HepG2 (cell line): ENCODE data around the gene RPL4. TPM values are rescaled to one million over a fixed set of nuclear protein-coding genes. Genes with fewer than 3 reads are reported as not detected.
A peak's percentile ranks its signal among the peaks of the same experiment; 100 is the strongest.

Experiments used
- ARHGAP35 ChIP-seq: sonication (generic); formaldehyde crosslinking; IDR thresholded peaks from 2 replicates; pipeline ENCODE4 v1.9.0; 2022; ENCODE audit warnings: mild to moderate bottlenecking, inconsistent platforms, moderate library complexity, missing genetic modification reagents, borderline replicate concordance
- FOXC1 ChIP-seq: sonication (generic); formaldehyde crosslinking; IDR thresholded peaks from 2 replicates; pipeline ENCODE4 v1.8.0; 2022; ENCODE audit warnings: mild to moderate bottlenecking, missing genetic modification reagents, borderline replicate concordance
- GABPA ChIP-seq, 2 experiments: IDR thresholded peaks; 2 replicates each; pipeline ENCODE4 v1.6.1; 2011 to 2016; ENCODE audit warnings: low read depth in 2 of 2, low read length in 1 of 2, missing biosample characterization in 1 of 2, missing genetic modification characterization in 1 of 2
- HNRNPUL1 ChIP-seq: fragments of 200-400 bp; formaldehyde crosslinking; IDR thresholded peaks from 2 replicates; pipeline ENCODE4 v1.6.1; 2017; ENCODE audit warnings: low read depth, mild to moderate bottlenecking, low read length, moderate library complexity
- MAZ ChIP-seq, 2 experiments: sonication (generic) in 1 of 2; formaldehyde crosslinking in 1 of 2; IDR thresholded peaks; 2 replicates each; pipeline versions ENCODE4 v1.5.0 to v1.6.1; 2012 to 2020; ENCODE audit warnings: low read depth in 2 of 2, mild to moderate bottlenecking in 2 of 2, borderline replicate concordance in 1 of 2, improper control_type of control experiment in 1 of 2, low read length in 1 of 2, missing genetic modification reagents in 1 of 2, moderate library complexity in 1 of 2
- MYC ChIP-seq: sonication (generic); formaldehyde crosslinking; IDR thresholded peaks from 2 replicates; pipeline ENCODE4 v1.9.0; 2021; ENCODE audit warnings: missing genetic modification reagents, borderline replicate concordance
- MYNN ChIP-seq: sonication (generic); formaldehyde crosslinking; IDR thresholded peaks from 2 replicates; pipeline ENCODE4 v1.4.0; 2020; ENCODE audit warnings: mild to moderate bottlenecking, low read depth, missing genetic modification reagents
- PAF1 ChIP-seq: IDR thresholded peaks from 2 replicates; pipeline ENCODE4 v1.6.1; 2016; ENCODE audit warnings: missing genetic modification reagents, missing compliant biosample characterization
- U2AF1 ChIP-seq: fragments of 200-400 bp; formaldehyde crosslinking; optimal IDR thresholded peaks from 2 replicates; pipeline ENCODE3; 2017; ENCODE audit warnings: mild to moderate bottlenecking, low read depth, low read length
- ZNF10 ChIP-seq: sonication (generic); formaldehyde crosslinking; IDR thresholded peaks from 2 replicates; pipeline ENCODE4 v1.4.0; 2020; ENCODE audit warnings: mild to moderate bottlenecking, low read depth, missing genetic modification reagents, borderline replicate concordance
- ZNF446 ChIP-seq: sonication (generic); formaldehyde crosslinking; IDR thresholded peaks from 2 replicates; pipeline ENCODE4 v1.5.0; 2020; ENCODE audit warnings: mild to moderate bottlenecking, missing genetic modification reagents
- ZNF546 ChIP-seq: sonication (generic); formaldehyde crosslinking; conservative IDR thresholded peaks from 2 replicates; pipeline ENCODE4 v1.8.1; 2023; ENCODE audit warnings: mild to moderate bottlenecking, missing genetic modification reagents
- ZSCAN22 ChIP-seq: sonication (generic); formaldehyde crosslinking; IDR thresholded peaks from 2 replicates; pipeline ENCODE4 v1.4.0; 2020; ENCODE audit warnings: mild to moderate bottlenecking, missing genetic modification reagents
- polyA plus RNA-seq, 8 experiments: library from polyadenylated mRNA; depleted of rRNA in 3 of 8; stranded (reverse) in 7 of 8; unstranded in 1 of 8; fragments of >200 nt; fragmentation: Illumina TruSeq in 4 of 8; extraction: Trizol in 4 of 8; gene quantifications; 2 replicates each; pipeline versions ENCODE4 v1.2.1 to v1.2.3, GENCODE V29; 2011 to 2016; ENCODE audit warnings: low read depth in 4 of 8, missing spikeins in 1 of 8, mixed read lengths in 1 of 8; ENCODE audit not compliant: insufficient read depth in 1 of 8
- total RNA-seq, 5 experiments: library from RNA; depleted of rRNA; stranded (reverse); fragments of >200 nt; fragmentation: Illumina TruSeq; extraction: Trizol; gene quantifications; 2 replicates each; pipeline ENCODE4 v1.2.3, GENCODE V29; 2016; ENCODE audit warnings: low read depth in 1 of 5
- TF ChIP-seq, protein P1 (sequence below): IDR thresholded peaks from 2 replicates; pipeline ENCODE4 v1.6.1; 2012; ENCODE audit warnings: low read length, improper control_type of control experiment
- TF ChIP-seq, protein P2 (sequence below): conservative IDR thresholded peaks from 2 replicates; pipeline ENCODE4 v1.6.1; 2018; ENCODE audit warnings: missing genetic modification reagents
- TF ChIP-seq, protein P3 (sequence below): sonication (generic); formaldehyde crosslinking; IDR thresholded peaks from 2 replicates; pipeline ENCODE4 v1.5.0; 2020; ENCODE audit warnings: missing genetic modification reagents
- TF ChIP-seq, protein P4 (sequence below): IDR thresholded peaks from 2 replicates; pipeline ENCODE4 v1.6.1; 2016; ENCODE audit warnings: low read depth, borderline replicate concordance
- TF ChIP-seq, protein P5 (sequence below): IDR thresholded peaks from 2 replicates; pipeline ENCODE4 v1.6.1; 2016; ENCODE audit warnings: mild to moderate bottlenecking, missing biosample characterization, missing genetic modification reagents
- TF ChIP-seq, protein P6 (sequence below): sonication (generic); formaldehyde crosslinking; conservative IDR thresholded peaks from 2 replicates; pipeline ENCODE4 v1.8.0; 2022; ENCODE audit warnings: mild to moderate bottlenecking, moderate library complexity, missing genetic modification reagents

The RPL4 gene
- total and polyA plus RNA-seq, 2 of the 13 experiments (the other 11 are each of a cell fraction or from before 2014, with no cell fraction given): 3,630 to 3,960 TPM

DNA sequence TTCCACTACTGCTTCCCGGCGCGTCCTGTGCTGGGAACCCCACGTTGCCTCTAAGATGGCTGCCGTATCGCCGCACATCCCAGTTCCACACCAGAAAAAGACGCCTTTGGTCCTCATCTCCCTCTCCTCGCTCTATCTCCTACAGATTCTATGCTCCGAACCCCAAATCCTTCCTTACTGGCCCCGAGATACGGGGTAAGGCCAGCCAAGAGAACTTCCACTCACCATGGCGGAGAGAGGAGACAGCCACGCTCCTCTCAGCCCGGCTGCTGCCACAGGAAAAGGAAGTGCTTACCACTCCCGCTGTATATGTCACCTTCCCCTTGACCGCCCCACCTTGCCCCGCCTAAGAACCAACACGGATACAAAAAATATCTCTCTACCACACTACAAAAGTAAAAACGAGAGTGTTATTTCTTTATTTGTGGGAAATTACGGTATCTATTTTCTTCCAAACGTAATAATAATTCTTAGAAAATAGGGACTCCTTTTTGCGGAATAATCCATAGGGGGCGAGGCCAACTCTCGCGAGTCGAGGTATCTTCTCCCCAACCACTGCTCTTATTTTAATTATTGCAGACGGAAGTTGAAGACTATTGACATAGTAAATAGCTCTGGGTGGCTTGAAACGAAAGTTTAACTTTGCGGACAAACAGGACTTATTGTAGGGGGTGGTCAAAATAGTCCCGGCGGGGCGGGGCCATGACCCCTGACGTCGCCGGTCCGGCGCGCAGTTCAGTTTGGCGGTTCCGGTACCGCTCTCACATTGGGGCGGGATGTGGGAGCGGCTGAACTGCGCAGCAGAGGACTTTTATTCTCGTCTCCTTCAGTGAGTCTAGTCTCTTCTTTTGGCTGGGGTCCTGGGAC is at the start of gene RPL4, which contains the start of gene ZWILCH (continued):
- TF ChIP-seq, protein P1, sequence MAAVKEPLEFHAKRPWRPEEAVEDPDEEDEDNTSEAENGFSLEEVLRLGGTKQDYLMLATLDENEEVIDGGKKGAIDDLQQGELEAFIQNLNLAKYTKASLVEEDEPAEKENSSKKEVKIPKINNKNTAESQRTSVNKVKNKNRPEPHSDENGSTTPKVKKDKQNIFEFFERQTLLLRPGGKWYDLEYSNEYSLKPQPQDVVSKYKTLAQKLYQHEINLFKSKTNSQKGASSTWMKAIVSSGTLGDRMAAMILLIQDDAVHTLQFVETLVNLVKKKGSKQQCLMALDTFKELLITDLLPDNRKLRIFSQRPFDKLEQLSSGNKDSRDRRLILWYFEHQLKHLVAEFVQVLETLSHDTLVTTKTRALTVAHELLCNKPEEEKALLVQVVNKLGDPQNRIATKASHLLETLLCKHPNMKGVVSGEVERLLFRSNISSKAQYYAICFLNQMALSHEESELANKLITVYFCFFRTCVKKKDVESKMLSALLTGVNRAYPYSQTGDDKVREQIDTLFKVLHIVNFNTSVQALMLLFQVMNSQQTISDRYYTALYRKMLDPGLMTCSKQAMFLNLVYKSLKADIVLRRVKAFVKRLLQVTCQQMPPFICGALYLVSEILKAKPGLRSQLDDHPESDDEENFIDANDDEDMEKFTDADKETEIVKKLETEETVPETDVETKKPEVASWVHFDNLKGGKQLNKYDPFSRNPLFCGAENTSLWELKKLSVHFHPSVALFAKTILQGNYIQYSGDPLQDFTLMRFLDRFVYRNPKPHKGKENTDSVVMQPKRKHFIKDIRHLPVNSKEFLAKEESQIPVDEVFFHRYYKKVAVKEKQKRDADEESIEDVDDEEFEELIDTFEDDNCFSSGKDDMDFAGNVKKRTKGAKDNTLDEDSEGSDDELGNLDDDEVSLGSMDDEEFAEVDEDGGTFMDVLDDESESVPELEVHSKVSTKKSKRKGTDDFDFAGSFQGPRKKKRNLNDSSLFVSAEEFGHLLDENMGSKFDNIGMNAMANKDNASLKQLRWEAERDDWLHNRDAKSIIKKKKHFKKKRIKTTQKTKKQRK: no peak
- TF ChIP-seq U2AF1 (no peak), ZNF446 (no peak), GABPA (IDR thresholded peaks at IDR 0.05; ENCODE audit: low read depth, low read length) (peak; percentile 82), GABPA (CRISPR knock-in tag; IDR thresholded peaks at IDR 0.05; ENCODE audit: low read depth) (peak; percentile 98), MAZ (IDR thresholded peaks at IDR 0.05; ENCODE audit: borderline replicate concordance, low read depth, low read length) (0 out of 2 replicates have a peak, but pooled peaks have one; percentile 36), MAZ (CRISPR knock-in tag; IDR thresholded peaks at IDR 0.05; ENCODE audit: low read depth) (no peak), PAF1 (no peak), ZNF546 (peak; percentile 85), ARHGAP35 (CRISPR knock-in tag) (no peak), ZSCAN22 (CRISPR knock-in tag) (no peak), FOXC1 (CRISPR knock-in tag) (no peak), HNRNPUL1 (no peak), ZNF10 (CRISPR knock-in tag) (no peak), MYNN (CRISPR knock-in tag) (peak; percentile 71; the same call in 1 of the 2 replicates), MYC (peak; percentile 97)
- TF ChIP-seq, protein P2, sequence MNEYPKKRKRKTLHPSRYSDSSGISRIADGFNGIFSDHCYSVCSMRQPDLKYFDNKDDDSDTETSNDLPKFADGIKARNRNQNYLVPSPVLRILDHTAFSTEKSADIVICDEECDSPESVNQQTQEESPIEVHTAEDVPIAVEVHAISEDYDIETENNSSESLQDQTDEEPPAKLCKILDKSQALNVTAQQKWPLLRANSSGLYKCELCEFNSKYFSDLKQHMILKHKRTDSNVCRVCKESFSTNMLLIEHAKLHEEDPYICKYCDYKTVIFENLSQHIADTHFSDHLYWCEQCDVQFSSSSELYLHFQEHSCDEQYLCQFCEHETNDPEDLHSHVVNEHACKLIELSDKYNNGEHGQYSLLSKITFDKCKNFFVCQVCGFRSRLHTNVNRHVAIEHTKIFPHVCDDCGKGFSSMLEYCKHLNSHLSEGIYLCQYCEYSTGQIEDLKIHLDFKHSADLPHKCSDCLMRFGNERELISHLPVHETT (CRISPR knock-in tag): peak; percentile 46
- TF ChIP-seq, protein P3, sequence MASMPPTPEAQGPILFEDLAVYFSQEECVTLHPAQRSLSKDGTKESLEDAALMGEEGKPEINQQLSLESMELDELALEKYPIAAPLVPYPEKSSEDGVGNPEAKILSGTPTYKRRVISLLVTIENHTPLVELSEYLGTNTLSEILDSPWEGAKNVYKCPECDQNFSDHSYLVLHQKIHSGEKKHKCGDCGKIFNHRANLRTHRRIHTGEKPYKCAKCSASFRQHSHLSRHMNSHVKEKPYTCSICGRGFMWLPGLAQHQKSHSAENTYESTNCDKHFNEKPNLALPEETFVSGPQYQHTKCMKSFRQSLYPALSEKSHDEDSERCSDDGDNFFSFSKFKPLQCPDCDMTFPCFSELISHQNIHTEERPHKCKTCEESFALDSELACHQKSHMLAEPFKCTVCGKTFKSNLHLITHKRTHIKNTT: no peak
- TF ChIP-seq, protein P4, sequence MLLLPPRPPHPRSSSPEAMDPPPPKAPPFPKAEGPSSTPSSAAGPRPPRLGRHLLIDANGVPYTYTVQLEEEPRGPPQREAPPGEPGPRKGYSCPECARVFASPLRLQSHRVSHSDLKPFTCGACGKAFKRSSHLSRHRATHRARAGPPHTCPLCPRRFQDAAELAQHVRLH (CRISPR knock-in tag): no peak
- TF ChIP-seq, protein P5, sequence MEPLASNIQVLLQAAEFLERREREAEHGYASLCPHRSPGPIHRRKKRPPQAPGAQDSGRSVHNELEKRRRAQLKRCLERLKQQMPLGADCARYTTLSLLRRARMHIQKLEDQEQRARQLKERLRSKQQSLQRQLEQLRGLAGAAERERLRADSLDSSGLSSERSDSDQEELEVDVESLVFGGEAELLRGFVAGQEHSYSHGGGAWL: no peak; the same call in 1 of the 2 replicates
- TF ChIP-seq, protein P6, sequence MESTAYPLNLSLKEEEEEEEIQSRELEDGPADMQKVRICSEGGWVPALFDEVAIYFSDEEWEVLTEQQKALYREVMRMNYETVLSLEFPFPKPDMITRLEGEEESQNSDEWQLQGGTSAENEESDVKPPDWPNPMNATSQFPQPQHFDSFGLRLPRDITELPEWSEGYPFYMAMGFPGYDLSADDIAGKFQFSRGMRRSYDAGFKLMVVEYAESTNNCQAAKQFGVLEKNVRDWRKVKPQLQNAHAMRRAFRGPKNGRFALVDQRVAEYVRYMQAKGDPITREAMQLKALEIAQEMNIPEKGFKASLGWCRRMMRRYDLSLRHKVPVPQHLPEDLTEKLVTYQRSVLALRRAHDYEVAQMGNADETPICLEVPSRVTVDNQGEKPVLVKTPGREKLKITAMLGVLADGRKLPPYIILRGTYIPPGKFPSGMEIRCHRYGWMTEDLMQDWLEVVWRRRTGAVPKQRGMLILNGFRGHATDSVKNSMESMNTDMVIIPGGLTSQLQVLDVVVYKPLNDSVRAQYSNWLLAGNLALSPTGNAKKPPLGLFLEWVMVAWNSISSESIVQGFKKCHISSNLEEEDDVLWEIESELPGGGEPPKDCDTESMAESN: peak; percentile 43; the same call in 1 of the 2 replicates
